ENCODE results near the gene NR1I3. TPM values are rescaled to one million over a fixed set of nuclear protein-coding genes. Genes with fewer than 3 reads are reported as not detected.
"Not testable (repeated sequence)": the region's sequence is repeated elsewhere in the genome, so short reads cannot be mapped to it uniquely, and the experiment has no call there.

Gene NR1I3
- total and polyA plus RNA-seq, 3 donors from 2014 or later, result 0.31 to 0.68 (median 0.57) TPM

DNA sequence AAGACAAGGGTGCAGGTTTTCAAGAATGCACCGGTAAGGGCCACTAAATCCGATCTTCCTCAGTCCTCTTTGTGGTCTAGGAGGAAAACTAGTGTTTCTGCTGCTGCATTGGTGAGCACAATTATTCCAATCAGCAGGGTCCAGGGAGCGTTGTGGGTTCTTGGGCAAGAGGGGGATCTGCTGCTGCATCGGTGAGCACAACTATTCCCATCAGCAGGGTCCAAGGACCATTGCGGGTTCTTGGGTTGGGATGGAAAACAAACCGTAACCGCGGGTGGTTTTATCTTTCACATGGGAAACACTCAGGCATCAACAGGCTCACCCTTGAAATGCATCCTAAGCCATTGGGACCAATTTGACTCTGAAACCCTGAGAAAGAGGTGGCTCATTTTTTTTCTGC lies 13.6 kb upstream of the NR1I3 start:
- Histone ChIP-seq H3K27me3 (no peaks in the 10 kb centered on the region), H3K4me1 (no peaks in the 10 kb centered on the region), H3K36me3 (ENCODE audit: low read depth, missing control alignments) (no peaks in the 10 kb centered on the region), H3K9me3 (no peaks in the 10 kb centered on the region), H3K27ac (no peak overlapping the region), H3K4me3 (no peak overlapping the region)
- intact Hi-C loops (cut with DNase I; ENCODE audit: low total_unique reads), result no loop called here
- WGBS, 2 donors, result 95 to 97% methylated on average over 8 of the region's 8 CpGs
- TF ChIP-seq POLR2A (IDR thresholded peaks at IDR 0.05), result no peak
- TF ChIP-seq, protein P1, sequence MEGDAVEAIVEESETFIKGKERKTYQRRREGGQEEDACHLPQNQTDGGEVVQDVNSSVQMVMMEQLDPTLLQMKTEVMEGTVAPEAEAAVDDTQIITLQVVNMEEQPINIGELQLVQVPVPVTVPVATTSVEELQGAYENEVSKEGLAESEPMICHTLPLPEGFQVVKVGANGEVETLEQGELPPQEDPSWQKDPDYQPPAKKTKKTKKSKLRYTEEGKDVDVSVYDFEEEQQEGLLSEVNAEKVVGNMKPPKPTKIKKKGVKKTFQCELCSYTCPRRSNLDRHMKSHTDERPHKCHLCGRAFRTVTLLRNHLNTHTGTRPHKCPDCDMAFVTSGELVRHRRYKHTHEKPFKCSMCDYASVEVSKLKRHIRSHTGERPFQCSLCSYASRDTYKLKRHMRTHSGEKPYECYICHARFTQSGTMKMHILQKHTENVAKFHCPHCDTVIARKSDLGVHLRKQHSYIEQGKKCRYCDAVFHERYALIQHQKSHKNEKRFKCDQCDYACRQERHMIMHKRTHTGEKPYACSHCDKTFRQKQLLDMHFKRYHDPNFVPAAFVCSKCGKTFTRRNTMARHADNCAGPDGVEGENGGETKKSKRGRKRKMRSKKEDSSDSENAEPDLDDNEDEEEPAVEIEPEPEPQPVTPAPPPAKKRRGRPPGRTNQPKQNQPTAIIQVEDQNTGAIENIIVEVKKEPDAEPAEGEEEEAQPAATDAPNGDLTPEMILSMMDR (IDR thresholded peaks at IDR 0.05), result no peak
- DNase-seq, result no peak

DNA sequence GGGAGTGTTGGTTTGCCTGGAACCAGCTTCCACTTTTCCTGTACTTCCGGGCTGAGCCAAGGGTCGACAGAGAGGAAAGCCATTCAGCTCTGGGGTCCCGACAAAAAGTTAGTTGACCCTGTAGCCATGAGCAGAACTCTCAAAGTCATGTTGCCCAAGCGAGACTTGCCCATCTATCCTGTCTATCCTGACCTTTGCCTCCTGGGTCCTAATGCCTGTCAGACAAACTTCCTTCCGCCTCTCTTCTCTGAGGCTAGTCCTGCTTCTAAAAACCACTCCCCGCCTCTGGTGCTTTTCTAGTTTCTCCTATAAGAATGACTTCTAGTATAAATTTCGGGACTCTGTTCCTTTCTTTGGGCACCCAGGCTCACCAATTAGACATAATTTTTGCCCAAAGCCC lies 12.8 kb upstream of the NR1I3 start:
- TF ChIP-seq, protein P1 (IDR thresholded peaks at IDR 0.05), result no peak
- TF ChIP-seq POLR2A (IDR thresholded peaks at IDR 0.05), result no peak
- 74 to 82% methylated on average over 6 to 7 of the region's 7 CpGs for WGBS, 2 donors
- intact Hi-C loops (cut with DNase I; ENCODE audit: low total_unique reads), result no loop called here
- H3K36me3 ChIP-seq (ENCODE audit: low read depth, missing control alignments), result no peaks in the 10 kb centered on the region
- no peaks in the 10 kb centered on the region for H3K9me3 ChIP-seq
- H3K4me1 ChIP-seq, result no peaks in the 10 kb centered on the region
- H3K27me3 ChIP-seq, result no peaks in the 10 kb centered on the region
- no peak for DNase-seq
- H3K27ac ChIP-seq, result no peak overlapping the region
- H3K4me3 ChIP-seq, result no peak overlapping the region

DNA sequence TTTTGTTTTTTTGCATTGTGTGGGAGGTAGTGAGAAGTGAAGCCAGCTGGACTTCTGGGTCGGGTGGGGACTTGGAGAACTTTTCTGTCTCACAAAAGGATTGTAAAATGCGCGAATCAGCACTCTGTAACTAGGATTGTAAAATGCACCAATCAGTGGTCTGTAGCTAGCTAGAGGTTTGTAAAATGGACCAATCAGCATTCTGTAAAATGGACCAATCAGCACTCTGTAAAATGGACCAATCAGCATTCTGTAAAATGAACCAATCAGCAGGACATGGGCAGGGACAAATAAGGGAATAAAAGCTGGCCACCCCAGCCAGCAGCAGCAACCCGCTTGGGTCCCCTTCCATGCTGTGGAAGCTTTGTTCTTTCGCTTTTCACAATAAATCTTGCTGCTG lies 12.1 kb upstream of the NR1I3 start:
- H3K4me1 ChIP-seq; H3K27me3 ChIP-seq; H3K4me3 ChIP-seq; H3K36me3 ChIP-seq (ENCODE audit: low read depth, missing control alignments); DNase-seq; H3K27ac ChIP-seq; H3K9me3 ChIP-seq; intact Hi-C loops (cut with DNase I; ENCODE audit: low total_unique reads): not testable (repeated sequence)
- WGBS, 2 donors, result 67 to 75% methylated on average over 5 of the region's 5 CpGs

DNA sequence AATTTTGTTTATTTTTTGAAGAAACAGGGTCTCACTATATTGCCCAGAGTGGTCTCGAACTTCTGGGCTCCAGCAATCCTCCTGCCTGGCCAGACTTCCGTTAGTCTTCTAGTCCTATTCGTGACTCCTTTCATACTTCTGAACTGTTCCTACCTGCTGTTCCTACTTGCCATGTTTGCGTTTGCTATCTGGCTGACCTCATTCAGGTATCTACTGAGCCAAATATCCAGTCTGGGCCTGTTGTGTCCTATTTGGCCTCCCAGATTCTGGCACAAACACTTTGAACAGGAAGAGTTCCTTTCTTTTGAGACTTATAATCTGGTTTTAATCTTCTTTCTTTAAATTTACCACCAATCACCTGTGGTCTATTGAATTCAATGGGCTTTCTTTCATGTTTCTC lies 6.9 kb upstream of the NR1I3 start:
- H3K36me3 ChIP-seq (ENCODE audit: low read depth, missing control alignments), result no peaks in the 10 kb centered on the region
- WGBS, 2 donors, result 80 to 84% methylated on average over 4 of the region's 4 CpGs
- no peaks in the 10 kb centered on the region for H3K27me3 ChIP-seq
- intact Hi-C loops (cut with DNase I; ENCODE audit: low total_unique reads), result no loop called here
- H3K4me1 ChIP-seq, result no peaks in the 10 kb centered on the region
- no peak for DNase-seq
- H3K4me3 ChIP-seq, result no peak overlapping the region
- H3K9me3 ChIP-seq, result no peaks in the 10 kb centered on the region
- TF ChIP-seq, protein P1 (IDR thresholded peaks at IDR 0.05), result no peak
- no peak for TF ChIP-seq POLR2A (IDR thresholded peaks at IDR 0.05)
- no peak overlapping the region for H3K27ac ChIP-seq

DNA sequence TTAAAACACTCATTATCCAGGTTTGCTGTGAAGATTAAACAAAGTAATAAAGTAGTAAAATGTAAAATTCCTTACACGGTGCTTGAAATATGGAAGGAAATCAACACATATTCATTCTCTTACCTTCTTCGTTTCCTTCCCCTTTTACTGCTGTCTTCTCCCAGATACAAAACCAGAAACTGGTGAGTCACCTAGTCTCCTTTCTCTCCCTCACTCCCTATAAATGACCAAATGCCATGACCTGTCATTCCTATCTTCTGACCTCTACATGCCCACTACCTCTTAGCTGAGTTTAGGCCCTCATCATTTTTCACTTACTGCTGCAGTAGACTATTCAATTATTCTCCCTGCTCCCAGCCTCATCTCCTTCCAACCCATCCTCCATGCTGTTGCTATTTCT lies 4.3 kb upstream of the NR1I3 start:
- Histone ChIP-seq H3K4me1 (no peaks in the 10 kb centered on the region), H3K36me3 (ENCODE audit: low read depth, missing control alignments) (no peaks in the 10 kb centered on the region), H3K27me3 (no peaks in the 10 kb centered on the region), H3K9me3 (no peaks in the 10 kb centered on the region), H3K4me3 (no peak overlapping the region), H3K27ac (no peak overlapping the region)
- DNase-seq, result no peak
- intact Hi-C loops (cut with DNase I; ENCODE audit: low total_unique reads), result no loop called here
- WGBS, 2 donors, result 86 to 98% methylated on average over 2 of the region's 2 CpGs
- no peak for TF ChIP-seq POLR2A (IDR thresholded peaks at IDR 0.05)
- TF ChIP-seq, protein P1 (IDR thresholded peaks at IDR 0.05), result no peak
